ENCODE results near the gene YBX2.
A peak's percentile ranks its signal among the peaks of the same experiment; 100 is the strongest.

YBX2 gene

DNA sequence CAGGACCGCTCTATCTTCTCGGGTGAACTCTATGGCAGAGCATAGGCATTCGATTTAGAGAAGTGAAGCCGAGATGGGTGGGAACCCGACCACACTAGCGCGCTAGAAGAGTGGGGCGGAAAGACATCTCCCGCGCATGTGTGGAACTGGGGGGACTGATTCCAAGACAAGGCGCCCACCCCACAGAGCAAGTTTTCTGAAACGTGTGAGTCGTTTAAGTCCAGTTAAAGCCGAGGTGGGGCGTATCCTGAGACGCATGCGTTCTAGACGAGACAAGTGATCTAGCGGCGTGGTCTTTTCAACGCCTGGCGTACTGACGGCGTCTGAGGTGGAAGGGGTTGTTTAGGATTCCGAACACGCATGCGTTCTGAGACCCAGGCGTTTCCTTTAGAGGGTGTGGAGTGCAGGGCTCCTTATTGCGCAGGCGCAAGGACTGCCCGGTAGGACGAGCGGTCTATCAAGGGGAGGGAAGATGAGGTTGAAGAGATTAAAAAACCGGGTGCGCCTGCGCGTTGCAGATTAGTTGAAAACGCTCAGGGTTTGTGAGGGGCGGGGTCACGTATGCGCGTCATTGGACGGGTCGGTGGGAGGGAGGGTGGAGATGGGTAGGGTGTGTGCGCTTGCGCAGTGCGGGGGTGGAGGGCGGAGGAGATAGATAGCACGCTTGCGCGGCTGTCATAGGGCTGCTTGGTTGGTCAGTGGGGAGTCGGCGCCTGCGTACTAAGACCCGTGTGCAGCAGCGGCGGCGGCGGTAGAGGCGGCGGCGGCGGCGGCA is 12.7 kb upstream of the YBX2 start, which contains the start of gene EIF5A (continued):
- TF ChIP-seq, protein P1, sequence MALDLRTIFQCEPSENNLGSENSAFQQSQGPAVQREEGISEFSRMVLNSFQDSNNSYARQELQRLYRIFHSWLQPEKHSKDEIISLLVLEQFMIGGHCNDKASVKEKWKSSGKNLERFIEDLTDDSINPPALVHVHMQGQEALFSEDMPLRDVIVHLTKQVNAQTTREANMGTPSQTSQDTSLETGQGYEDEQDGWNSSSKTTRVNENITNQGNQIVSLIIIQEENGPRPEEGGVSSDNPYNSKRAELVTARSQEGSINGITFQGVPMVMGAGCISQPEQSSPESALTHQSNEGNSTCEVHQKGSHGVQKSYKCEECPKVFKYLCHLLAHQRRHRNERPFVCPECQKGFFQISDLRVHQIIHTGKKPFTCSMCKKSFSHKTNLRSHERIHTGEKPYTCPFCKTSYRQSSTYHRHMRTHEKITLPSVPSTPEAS (tag by site-specific recombination; IDR thresholded peaks at IDR 0.05), result no peak
- TF ChIP-seq KLF8 (tag by site-specific recombination; IDR thresholded peaks at IDR 0.05) (peak; percentile 15), ZBTB20 (tag by site-specific recombination; IDR thresholded peaks at IDR 0.05) (peak; percentile 51; the same call in 1 of the 2 replicates), GLI2 (tag by site-specific recombination; IDR thresholded peaks at IDR 0.05; ENCODE audit: borderline replicate concordance, low read depth) (no peak), ZNF555 (tag by site-specific recombination; conservative IDR thresholded peaks at IDR 0.05) (no peak), ZNF248 (tag by site-specific recombination; IDR thresholded peaks at IDR 0.05) (no peak), ZNF169 (tag by site-specific recombination; IDR thresholded peaks at IDR 0.05) (no peak), ZNF341 (tag by site-specific recombination; IDR thresholded peaks at IDR 0.05; ENCODE audit: low read depth) (peak; percentile 54), KLF1 (tag by site-specific recombination; IDR thresholded peaks at IDR 0.05) (peak; percentile 31), ZNF560 (tag by site-specific recombination; IDR thresholded peaks at IDR 0.05; ENCODE audit: borderline replicate concordance) (no peak), ZNF776 (tag by site-specific recombination; IDR thresholded peaks at IDR 0.05; ENCODE audit: borderline replicate concordance) (no peak), ZNF157 (tag by site-specific recombination; IDR thresholded peaks at IDR 0.05) (no peak), ZNF133 (tag by site-specific recombination; IDR thresholded peaks at IDR 0.05) (no peak), ZSCAN16 (tag by site-specific recombination; IDR thresholded peaks at IDR 0.05) (no peak), ZNF394 (tag by site-specific recombination; IDR thresholded peaks at IDR 0.05; ENCODE audit: borderline replicate concordance) (no peak), ZNF610 (tag by site-specific recombination; IDR thresholded peaks at IDR 0.05; ENCODE audit: borderline replicate concordance) (no peak), MYNN (tag by site-specific recombination; IDR thresholded peaks at IDR 0.05; ENCODE audit: borderline replicate concordance) (no peak), ZNF214 (tag by site-specific recombination; IDR thresholded peaks at IDR 0.05; ENCODE audit: borderline replicate concordance) (no peak), FEZF1 (tag by site-specific recombination; IDR thresholded peaks at IDR 0.05) (no peak)
- TF ChIP-seq, protein P2, sequence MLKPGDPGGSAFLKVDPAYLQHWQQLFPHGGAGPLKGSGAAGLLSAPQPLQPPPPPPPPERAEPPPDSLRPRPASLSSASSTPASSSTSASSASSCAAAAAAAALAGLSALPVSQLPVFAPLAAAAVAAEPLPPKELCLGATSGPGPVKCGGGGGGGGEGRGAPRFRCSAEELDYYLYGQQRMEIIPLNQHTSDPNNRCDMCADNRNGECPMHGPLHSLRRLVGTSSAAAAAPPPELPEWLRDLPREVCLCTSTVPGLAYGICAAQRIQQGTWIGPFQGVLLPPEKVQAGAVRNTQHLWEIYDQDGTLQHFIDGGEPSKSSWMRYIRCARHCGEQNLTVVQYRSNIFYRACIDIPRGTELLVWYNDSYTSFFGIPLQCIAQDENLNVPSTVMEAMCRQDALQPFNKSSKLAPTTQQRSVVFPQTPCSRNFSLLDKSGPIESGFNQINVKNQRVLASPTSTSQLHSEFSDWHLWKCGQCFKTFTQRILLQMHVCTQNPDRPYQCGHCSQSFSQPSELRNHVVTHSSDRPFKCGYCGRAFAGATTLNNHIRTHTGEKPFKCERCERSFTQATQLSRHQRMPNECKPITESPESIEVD (tag by site-specific recombination; IDR thresholded peaks at IDR 0.05), result no peak
- TF ChIP-seq, protein P3, sequence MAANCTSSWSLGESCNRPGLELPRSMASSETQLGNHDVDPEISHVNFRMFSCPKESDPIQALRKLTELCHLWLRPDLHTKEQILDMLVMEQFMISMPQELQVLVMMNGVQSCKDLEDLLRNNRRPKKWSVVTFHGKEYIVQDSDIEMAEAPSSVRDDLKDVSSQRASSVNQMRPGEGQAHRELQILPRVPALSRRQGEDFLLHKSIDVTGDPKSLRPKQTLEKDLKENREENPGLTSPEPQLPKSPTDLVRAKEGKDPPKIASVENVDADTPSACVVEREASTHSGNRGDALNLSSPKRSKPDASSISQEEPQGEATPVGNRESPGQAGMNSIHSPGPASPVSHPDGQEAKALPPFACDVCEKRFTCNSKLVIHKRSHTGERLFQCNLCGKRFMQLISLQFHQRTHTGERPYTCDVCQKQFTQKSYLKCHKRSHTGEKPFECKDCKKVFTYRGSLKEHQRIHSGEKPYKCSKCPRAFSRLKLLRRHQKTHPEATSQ (tag by site-specific recombination; IDR thresholded peaks at IDR 0.05), result no peak
- TF ChIP-seq, protein P4, sequence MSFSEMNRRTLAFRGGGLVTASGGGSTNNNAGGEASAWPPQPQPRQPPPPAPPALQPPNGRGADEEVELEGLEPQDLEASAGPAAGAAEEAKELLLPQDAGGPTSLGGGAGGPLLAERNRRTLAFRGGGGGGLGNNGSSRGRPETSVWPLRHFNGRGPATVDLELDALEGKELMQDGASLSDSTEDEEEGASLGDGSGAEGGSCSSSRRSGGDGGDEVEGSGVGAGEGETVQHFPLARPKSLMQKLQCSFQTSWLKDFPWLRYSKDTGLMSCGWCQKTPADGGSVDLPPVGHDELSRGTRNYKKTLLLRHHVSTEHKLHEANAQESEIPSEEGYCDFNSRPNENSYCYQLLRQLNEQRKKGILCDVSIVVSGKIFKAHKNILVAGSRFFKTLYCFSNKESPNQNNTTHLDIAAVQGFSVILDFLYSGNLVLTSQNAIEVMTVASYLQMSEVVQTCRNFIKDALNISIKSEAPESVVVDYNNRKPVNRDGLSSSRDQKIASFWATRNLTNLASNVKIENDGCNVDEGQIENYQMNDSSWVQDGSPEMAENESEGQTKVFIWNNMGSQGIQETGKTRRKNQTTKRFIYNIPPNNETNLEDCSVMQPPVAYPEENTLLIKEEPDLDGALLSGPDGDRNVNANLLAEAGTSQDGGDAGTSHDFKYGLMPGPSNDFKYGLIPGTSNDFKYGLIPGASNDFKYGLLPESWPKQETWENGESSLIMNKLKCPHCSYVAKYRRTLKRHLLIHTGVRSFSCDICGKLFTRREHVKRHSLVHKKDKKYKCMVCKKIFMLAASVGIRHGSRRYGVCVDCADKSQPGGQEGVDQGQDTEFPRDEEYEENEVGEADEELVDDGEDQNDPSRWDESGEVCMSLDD (tag by site-specific recombination; IDR thresholded peaks at IDR 0.05), result peak; percentile 7; the same call in 1 of the 2 replicates
- TF ChIP-seq, protein P5, sequence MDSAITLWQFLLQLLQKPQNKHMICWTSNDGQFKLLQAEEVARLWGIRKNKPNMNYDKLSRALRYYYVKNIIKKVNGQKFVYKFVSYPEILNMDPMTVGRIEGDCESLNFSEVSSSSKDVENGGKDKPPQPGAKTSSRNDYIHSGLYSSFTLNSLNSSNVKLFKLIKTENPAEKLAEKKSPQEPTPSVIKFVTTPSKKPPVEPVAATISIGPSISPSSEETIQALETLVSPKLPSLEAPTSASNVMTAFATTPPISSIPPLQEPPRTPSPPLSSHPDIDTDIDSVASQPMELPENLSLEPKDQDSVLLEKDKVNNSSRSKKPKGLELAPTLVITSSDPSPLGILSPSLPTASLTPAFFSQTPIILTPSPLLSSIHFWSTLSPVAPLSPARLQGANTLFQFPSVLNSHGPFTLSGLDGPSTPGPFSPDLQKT (IDR thresholded peaks at IDR 0.05; ENCODE audit: borderline replicate concordance, low read depth, low read length), result no peak
- TF ChIP-seq, protein P6, sequence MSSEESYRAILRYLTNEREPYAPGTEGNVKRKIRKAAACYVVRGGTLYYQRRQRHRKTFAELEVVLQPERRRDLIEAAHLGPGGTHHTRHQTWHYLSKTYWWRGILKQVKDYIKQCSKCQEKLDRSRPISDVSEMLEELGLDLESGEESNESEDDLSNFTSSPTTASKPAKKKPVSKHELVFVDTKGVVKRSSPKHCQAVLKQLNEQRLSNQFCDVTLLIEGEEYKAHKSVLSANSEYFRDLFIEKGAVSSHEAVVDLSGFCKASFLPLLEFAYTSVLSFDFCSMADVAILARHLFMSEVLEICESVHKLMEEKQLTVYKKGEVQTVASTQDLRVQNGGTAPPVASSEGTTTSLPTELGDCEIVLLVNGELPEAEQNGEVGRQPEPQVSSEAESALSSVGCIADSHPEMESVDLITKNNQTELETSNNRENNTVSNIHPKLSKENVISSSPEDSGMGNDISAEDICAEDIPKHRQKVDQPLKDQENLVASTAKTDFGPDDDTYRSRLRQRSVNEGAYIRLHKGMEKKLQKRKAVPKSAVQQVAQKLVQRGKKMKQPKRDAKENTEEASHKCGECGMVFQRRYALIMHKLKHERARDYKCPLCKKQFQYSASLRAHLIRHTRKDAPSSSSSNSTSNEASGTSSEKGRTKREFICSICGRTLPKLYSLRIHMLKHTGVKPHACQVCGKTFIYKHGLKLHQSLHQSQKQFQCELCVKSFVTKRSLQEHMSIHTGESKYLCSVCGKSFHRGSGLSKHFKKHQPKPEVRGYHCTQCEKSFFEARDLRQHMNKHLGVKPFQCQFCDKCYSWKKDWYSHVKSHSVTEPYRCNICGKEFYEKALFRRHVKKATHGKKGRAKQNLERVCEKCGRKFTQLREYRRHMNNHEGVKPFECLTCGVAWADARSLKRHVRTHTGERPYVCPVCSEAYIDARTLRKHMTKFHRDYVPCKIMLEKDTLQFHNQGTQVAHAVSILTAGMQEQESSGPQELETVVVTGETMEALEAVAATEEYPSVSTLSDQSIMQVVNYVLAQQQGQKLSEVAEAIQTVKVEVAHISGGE (tag by site-specific recombination; conservative IDR thresholded peaks at IDR 0.05; ENCODE audit: low read depth), result no peak
- TF ChIP-seq, protein P7, sequence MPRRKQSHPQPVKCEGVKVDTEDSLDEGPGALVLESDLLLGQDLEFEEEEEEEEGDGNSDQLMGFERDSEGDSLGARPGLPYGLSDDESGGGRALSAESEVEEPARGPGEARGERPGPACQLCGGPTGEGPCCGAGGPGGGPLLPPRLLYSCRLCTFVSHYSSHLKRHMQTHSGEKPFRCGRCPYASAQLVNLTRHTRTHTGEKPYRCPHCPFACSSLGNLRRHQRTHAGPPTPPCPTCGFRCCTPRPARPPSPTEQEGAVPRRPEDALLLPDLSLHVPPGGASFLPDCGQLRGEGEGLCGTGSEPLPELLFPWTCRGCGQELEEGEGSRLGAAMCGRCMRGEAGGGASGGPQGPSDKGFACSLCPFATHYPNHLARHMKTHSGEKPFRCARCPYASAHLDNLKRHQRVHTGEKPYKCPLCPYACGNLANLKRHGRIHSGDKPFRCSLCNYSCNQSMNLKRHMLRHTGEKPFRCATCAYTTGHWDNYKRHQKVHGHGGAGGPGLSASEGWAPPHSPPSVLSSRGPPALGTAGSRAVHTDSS (tag by site-specific recombination; IDR thresholded peaks at IDR 0.05), result no peak

Data from HEK293 (cell line).